ENCODE data around the gene TSPAN11.

DNA sequence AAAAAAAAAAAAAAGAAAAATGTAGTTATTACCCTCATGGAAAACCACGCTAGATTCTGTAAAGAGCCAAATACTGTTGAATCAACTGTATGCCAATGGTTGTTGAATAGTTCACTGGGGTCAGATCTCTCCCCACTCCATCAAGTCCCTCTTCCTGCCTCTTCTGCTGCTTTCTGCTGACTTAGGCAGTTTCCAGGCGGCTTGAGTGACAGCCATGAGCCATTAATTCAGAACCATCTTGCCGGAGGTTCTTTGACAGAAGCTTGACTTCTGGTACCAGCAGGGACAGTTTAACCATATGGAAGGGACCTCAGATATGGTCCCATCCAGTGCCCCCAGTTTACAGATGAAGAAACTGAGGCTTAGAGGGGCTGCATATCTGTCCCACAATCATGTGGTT lies 34.5 kb downstream of the TSPAN11 start:
- TF ChIP-seq TAF1 (conservative IDR thresholded peaks at IDR 0.05) (no peak), CTCF (IDR thresholded peaks at IDR 0.05; ENCODE audit: low read depth, low read length, missing input control) (no peak), EGR1 (IDR thresholded peaks at IDR 0.05; ENCODE audit: low read depth in 2 of 2) (no peak)
